ENCODE measurements around the gene STBD1.

DNA sequence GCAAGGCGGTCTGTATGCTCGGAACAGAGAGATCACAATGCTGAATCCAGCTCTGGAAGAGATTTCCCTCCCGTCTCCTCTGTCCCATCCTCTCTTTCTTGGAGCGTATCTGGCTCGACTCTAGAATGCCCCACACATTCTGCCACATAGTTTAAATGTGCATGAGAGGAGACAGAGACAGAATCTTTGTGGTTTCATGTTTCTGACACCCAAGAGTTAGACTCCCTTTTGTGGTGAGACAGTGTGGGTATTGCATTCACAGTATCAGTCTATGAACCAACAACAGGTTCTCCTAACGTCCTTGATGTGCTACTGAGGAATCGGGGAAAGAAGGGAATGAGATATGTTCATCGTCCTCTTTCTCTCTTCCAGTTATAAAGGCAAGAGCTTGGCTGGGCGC is 29.7 kb upstream of the STBD1 start:
- TF ChIP-seq, protein P1, sequence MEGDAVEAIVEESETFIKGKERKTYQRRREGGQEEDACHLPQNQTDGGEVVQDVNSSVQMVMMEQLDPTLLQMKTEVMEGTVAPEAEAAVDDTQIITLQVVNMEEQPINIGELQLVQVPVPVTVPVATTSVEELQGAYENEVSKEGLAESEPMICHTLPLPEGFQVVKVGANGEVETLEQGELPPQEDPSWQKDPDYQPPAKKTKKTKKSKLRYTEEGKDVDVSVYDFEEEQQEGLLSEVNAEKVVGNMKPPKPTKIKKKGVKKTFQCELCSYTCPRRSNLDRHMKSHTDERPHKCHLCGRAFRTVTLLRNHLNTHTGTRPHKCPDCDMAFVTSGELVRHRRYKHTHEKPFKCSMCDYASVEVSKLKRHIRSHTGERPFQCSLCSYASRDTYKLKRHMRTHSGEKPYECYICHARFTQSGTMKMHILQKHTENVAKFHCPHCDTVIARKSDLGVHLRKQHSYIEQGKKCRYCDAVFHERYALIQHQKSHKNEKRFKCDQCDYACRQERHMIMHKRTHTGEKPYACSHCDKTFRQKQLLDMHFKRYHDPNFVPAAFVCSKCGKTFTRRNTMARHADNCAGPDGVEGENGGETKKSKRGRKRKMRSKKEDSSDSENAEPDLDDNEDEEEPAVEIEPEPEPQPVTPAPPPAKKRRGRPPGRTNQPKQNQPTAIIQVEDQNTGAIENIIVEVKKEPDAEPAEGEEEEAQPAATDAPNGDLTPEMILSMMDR (IDR thresholded peaks at IDR 0.05; ENCODE audit: low read depth, low read length) = no peak
- TF ChIP-seq EZH2phosphoT487 (IDR thresholded peaks at IDR 0.05; ENCODE audit: low read depth) = no peak
